Measurements from ENCODE around the gene MTFR2. TPM values are rescaled to one million over a fixed set of nuclear protein-coding genes. Genes with fewer than 3 reads are reported as not detected.
A peak's percentile ranks its signal among the peaks of the same experiment; 100 is the strongest.
"Not testable (repeated sequence)": the region's sequence is repeated elsewhere in the genome, so short reads cannot be mapped to it uniquely, and the experiment has no call there.

MTFR2 gene
- polyA plus RNA-seq, 1 donor from 2014 or later, result 1.5 TPM

GRCh38 chr6:136224974-136225373 is 25.1 kb downstream of the MTFR2 start:
- H3K9me3 Mint-ChIP-seq, H3K27me3 Mint-ChIP-seq, H3K36me3 Mint-ChIP-seq, H3K4me3 Mint-ChIP-seq, H3K27ac Mint-ChIP-seq: not testable (repeated sequence)
- peaks cover 6 to 11% (median 10%) of the 10 kb centered on the region in 3 donors for H3K4me1 Mint-ChIP-seq

DNA sequence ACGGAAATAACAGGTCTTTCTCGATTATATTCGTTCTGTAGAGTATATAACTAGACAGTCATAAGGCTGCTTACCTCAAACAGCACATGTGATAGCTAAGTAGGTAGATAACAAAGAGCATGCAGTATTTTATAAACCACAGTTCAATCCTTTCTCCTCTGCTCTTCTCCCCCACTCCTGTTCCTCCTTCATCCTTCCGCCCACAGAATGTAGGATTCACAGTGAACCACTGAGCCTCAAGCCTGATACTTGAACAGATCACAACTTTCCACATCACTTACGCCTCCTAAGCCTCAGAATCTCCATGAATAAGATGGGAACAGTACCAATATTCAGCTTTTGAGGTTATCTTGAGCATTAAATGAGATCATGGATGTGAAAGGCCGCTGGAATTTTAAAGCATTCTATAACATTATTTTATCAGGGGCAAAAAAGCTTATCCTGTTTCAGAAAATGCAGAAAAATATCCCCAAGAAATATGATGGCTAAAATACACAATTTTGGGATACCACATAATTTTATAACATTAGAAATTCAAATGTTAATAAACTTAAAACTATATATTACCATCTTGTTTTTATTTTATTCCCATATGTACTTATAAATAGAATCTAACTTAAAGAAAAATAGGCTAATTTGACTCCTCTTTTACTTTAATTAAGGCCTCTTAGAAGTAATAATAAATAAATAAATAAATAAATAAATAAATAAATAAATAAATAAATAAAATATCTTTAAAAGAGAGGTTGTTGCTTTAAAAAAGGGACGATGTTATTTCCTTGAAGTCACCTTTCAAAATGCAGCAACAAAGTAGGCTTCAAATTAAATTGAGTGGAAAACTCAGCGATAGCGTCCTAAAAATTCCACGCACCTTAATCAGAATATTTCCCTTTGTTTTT is 33.4 kb downstream of the MTFR2 start:
- Mint-ChIP-seq H3K27me3 (no peaks in the 10 kb centered on the region), H3K4me1 (peaks cover 0 to 2% (median 0%) of the 10 kb centered on the region in 3 donors), H3K36me3 (peaks cover 5% of the 10 kb centered on the region), H3K27ac (no peak overlapping the region), H3K9me3 (peaks cover 2 to 16% (median 3%) of the 10 kb centered on the region in 3 donors), H3K4me3 (no peak overlapping the region)

DNA sequence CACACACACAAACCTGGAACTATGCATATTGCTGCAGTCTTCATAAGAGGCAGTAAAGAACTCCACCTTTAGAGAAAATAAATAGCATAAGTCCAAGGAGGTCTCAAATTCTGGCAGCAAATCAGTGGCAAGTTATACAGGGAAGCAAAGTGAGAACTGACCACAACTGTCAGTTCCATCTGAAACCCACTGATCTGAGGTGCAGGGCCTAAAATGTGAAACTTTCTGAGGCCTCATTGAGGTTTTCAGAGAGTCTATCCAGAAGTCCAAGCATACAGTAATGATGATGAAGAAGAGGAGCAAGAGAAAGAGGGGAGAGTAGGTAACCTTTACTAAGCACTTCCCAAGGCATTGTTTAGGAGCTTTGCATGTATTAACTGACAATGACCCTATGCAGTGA is 36.3 kb downstream of the MTFR2 start:
- peaks cover 0 to 2% (median 0%) of the 10 kb centered on the region in 3 donors for H3K4me1 Mint-ChIP-seq
- H3K9me3 Mint-ChIP-seq, result peaks cover 0 to 3% (median 0%) of the 10 kb centered on the region in 3 donors
- H3K27ac Mint-ChIP-seq, result no peak overlapping the region

DNA sequence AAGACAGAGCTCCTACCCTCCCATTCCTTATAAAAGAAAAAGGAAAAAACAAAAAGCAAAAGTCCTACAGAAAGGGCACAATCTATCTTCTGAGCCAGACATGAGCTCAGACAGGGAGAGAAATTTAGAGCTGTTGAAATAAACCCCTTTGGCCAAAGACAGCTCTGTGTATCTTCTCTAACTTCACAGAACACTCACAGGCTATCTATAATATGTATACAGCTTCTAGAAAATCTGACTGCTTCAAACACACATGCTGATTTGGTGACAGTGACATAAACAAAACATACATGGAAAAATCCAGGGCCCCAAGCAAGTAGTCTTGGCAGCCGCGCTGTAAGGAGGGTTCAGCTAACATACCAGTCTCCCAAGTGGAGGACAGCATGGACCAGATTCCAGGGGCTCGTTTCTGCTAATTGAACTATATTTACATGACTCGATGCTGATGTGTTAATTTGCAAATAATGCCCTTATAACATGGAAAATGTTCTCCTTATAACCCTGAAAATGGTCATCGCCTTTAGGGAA is 37.0 kb downstream of the MTFR2 start:
- Mint-ChIP-seq H3K27me3 (no peaks in the 10 kb centered on the region), H3K27ac (no peak overlapping the region), H3K4me1 (peaks cover 0 to 2% (median 0%) of the 10 kb centered on the region in 3 donors), H3K4me3 (no peak overlapping the region), H3K9me3 (no peaks in the 10 kb centered on the region), H3K36me3 (peaks cover 3% of the 10 kb centered on the region)

More for the DNA sequence above, 36.3 kb downstream of the MTFR2 start:
- H3K36me3 Mint-ChIP-seq, result peaks cover 5% of the 10 kb centered on the region
- no peaks in the 10 kb centered on the region for H3K27me3 Mint-ChIP-seq
- no peak overlapping the region for H3K4me3 Mint-ChIP-seq

- H3K4me1 Mint-ChIP-seq, result peaks cover 0 to 2% (median 0%) of the 10 kb centered on the region in 3 donors
- H3K36me3 Mint-ChIP-seq, result no peaks in the 10 kb centered on the region
- H3K27ac Mint-ChIP-seq, result no peak overlapping the region
- no peaks in the 10 kb centered on the region for H3K9me3 Mint-ChIP-seq
- H3K27me3 Mint-ChIP-seq, result no peaks in the 10 kb centered on the region
- H3K4me3 Mint-ChIP-seq, result no peak overlapping the region
These were observed 37.5 kb downstream of the MTFR2 start for GRCh38 chr6:136212608-136213007.

GRCh38 chr6:136210398-136211165 is 39.5 kb downstream of the MTFR2 start:
- H3K36me3 Mint-ChIP-seq, result no peaks in the 10 kb centered on the region
- peak overlapping the region in 1 of 3 donors; percentile 88 for H3K27ac Mint-ChIP-seq
- H3K4me1 Mint-ChIP-seq, result peaks cover 0 to 2% (median 0%) of the 10 kb centered on the region in 3 donors
- no peak overlapping the region for H3K4me3 Mint-ChIP-seq
- no peaks in the 10 kb centered on the region for H3K27me3 Mint-ChIP-seq
- H3K9me3 Mint-ChIP-seq, result peaks cover 0 to 3% (median 0%) of the 10 kb centered on the region in 3 donors

- Mint-ChIP-seq H3K27ac (no peak overlapping the region), H3K4me3 (no peak overlapping the region), H3K4me1 (peaks cover 0 to under 1% (median 0%) of the 10 kb centered on the region in 3 donors), H3K36me3 (no peaks in the 10 kb centered on the region), H3K27me3 (no peaks in the 10 kb centered on the region), H3K9me3 (peaks cover 0 to 3% (median 0%) of the 10 kb centered on the region in 3 donors)
These were observed 40.6 kb downstream of the MTFR2 start for GRCh38 chr6:136209496-136209895.

- no peaks in the 10 kb centered on the region for H3K4me1 Mint-ChIP-seq
- no peaks in the 10 kb centered on the region for H3K27me3 Mint-ChIP-seq
- peaks cover 0 to 3% (median 0%) of the 10 kb centered on the region in 3 donors for H3K9me3 Mint-ChIP-seq
- H3K4me3 Mint-ChIP-seq, result no peak overlapping the region
- H3K36me3 Mint-ChIP-seq, result no peaks in the 10 kb centered on the region
- H3K27ac Mint-ChIP-seq, result no peak overlapping the region
These were observed 41.3 kb downstream of the MTFR2 start for GRCh38 chr6:136208783-136209182.

DNA sequence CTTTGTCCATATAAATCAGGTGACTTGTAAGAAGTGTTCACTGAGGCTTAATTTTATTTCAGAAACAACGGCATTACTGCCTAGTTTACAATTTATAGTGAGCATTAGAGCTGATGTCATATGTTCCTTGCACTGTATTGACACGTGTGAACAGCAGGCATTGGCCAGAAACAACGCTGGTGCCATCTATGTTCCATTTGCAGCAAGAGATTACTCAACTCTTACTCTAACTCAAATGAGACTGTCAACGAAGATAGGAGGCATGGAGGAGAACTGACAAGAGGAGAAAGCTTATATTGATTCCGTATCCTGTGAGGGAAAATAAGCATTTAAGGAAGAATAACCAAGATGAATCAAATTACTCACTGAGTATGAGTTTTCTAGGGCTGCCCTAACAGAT is 48.4 kb downstream of the MTFR2 start:
- no peak overlapping the region for H3K4me3 Mint-ChIP-seq
- H3K36me3 Mint-ChIP-seq, result no peaks in the 10 kb centered on the region
- peaks cover 0 to 1% (median 0%) of the 10 kb centered on the region in 3 donors for H3K9me3 Mint-ChIP-seq
- H3K27ac Mint-ChIP-seq, result no peak overlapping the region
- H3K4me1 Mint-ChIP-seq, result no peaks in the 10 kb centered on the region
- H3K27me3 Mint-ChIP-seq, result peaks cover 6% of the 10 kb centered on the region

- Mint-ChIP-seq H3K4me1 (no peaks in the 10 kb centered on the region), H3K27ac (no peak overlapping the region), H3K4me3 (no peak overlapping the region), H3K9me3 (no peaks in the 10 kb centered on the region), H3K36me3 (no peaks in the 10 kb centered on the region), H3K27me3 (no peaks in the 10 kb centered on the region)
These were observed 57.2 kb downstream of the MTFR2 start for GRCh38 chr6:136192902-136193301.

- no peaks in the 10 kb centered on the region for H3K36me3 Mint-ChIP-seq
- H3K4me1 Mint-ChIP-seq, result no peaks in the 10 kb centered on the region
- H3K9me3 Mint-ChIP-seq, result no peaks in the 10 kb centered on the region
- H3K4me3 Mint-ChIP-seq, result no peak overlapping the region
- no peaks in the 10 kb centered on the region for H3K27me3 Mint-ChIP-seq
- no peak overlapping the region for H3K27ac Mint-ChIP-seq
These were observed 58.4 kb downstream of the MTFR2 start for GRCh38 chr6:136191606-136192312.

GRCh38 chr6:136189104-136189503 is 61.0 kb downstream of the MTFR2 start:
- Mint-ChIP-seq H3K4me3 (no peak overlapping the region), H3K36me3 (no peaks in the 10 kb centered on the region), H3K27ac (no peak overlapping the region), H3K4me1 (peaks cover 0 to 8% (median 6%) of the 10 kb centered on the region in 3 donors), H3K27me3 (no peaks in the 10 kb centered on the region), H3K9me3 (no peaks in the 10 kb centered on the region)

DNA sequence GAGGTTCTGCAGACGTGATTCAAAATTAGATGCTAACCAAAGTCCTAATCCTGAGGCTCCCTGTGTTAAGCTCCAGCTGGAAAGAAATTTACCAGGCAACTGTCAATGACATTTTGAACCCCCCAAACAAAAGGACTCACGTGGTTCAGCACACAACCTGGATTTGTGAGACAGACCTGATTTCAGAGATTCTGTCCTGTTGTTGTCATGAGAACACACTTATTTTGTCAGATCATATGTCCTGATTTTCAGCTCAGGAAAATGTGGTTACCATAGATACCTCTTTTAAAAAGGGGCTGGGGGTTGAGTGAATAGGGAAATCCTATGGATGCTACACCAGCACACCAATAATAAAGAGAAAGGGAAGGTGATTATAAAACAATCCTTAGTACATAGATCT is 61.6 kb downstream of the MTFR2 start:
- Mint-ChIP-seq H3K27ac (no peak overlapping the region), H3K4me1 (peaks cover 0 to 11% (median 9%) of the 10 kb centered on the region in 3 donors), H3K27me3 (no peaks in the 10 kb centered on the region), H3K9me3 (no peaks in the 10 kb centered on the region), H3K36me3 (no peaks in the 10 kb centered on the region), H3K4me3 (no peak overlapping the region)

DNA sequence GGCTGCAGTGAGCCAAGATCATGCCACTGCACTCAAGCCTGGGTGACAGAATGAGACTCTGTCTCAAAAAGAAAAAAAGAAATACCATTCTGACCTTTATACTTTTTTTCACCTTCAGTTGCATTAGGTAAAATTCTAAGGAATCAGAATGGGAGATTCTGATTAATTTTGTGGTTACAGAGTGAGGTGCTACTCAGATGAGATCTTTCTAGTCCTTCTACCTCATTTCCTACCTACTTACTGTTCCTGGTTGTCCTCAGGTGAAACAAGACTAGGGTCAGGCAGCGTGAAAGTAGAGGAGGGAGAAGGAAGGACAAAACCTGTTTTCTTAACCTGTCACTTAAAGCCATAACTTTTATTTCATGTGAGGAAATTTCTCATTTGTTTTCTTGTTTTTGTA is 63.7 kb downstream of the MTFR2 start:
- no peaks in the 10 kb centered on the region for H3K27me3 Mint-ChIP-seq
- H3K9me3 Mint-ChIP-seq, result no peaks in the 10 kb centered on the region
- no peak overlapping the region for H3K4me3 Mint-ChIP-seq
- peaks cover 0 to 11% (median 9%) of the 10 kb centered on the region in 3 donors for H3K4me1 Mint-ChIP-seq
- H3K36me3 Mint-ChIP-seq, result no peaks in the 10 kb centered on the region
- no peak overlapping the region for H3K27ac Mint-ChIP-seq
